ENCODE results near the gene SORBS2.

DNA sequence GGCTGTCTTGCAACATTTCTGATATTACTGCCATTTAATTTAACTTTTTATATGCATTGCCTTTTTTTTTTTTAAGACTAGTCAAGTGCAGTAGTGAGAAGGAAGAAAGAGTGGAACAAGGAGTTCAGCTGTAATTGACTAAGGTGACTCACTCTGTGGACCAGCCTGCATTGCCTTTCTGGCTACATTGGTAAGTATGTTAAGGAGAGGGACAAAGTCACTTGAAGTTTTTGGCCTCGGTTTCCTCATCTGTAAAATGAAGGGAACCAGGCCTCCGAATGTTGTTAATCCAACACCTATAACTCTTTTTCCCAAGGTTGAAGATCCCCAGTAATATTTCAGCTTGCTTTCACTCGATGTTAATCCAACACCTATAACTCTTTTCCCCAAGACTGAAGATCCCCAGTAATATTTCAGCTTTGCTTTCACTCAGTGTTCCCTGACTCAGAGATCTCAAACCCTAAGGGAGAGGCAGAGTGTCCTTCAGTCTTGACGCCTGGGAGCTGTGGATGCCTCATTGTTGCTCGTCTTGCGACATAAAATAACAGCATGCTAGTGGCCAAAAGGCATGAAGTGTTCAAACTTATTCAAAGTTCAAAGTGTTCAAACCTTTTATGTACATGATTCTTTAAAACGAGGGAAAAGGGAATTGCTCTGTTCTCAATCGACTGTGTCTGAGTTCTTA lies 102.0 kb downstream of the SORBS2 start:
- TF ChIP-seq, protein P1, sequence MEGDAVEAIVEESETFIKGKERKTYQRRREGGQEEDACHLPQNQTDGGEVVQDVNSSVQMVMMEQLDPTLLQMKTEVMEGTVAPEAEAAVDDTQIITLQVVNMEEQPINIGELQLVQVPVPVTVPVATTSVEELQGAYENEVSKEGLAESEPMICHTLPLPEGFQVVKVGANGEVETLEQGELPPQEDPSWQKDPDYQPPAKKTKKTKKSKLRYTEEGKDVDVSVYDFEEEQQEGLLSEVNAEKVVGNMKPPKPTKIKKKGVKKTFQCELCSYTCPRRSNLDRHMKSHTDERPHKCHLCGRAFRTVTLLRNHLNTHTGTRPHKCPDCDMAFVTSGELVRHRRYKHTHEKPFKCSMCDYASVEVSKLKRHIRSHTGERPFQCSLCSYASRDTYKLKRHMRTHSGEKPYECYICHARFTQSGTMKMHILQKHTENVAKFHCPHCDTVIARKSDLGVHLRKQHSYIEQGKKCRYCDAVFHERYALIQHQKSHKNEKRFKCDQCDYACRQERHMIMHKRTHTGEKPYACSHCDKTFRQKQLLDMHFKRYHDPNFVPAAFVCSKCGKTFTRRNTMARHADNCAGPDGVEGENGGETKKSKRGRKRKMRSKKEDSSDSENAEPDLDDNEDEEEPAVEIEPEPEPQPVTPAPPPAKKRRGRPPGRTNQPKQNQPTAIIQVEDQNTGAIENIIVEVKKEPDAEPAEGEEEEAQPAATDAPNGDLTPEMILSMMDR (IDR thresholded peaks at IDR 0.05), result no peak
- TF ChIP-seq POLR2A (IDR thresholded peaks at IDR 0.05), result no peak
